GM12878 (cell line): ENCODE measurements around the gene TNFSF4. TPM values are rescaled to one million over a fixed set of nuclear protein-coding genes. Genes with fewer than 3 reads are reported as not detected.

ENCODE experiments used
- ATAC-seq: fragments of 200-7000 bp; cut with Tn5 transposase; 3 replicates; pipeline ENCODE4 v1.9.1; 2020; ENCODE audit warnings: mild to moderate bottlenecking, moderate library complexity
- BruUV-seq: library from RNA; stranded (reverse); fragments of 400-500 nt; replicated peaks from 2 replicates; lab custom pipeline; 2021; lab: Mats Ljungman, UMichigan
- CTCF ChIA-PET: fragments of 300-600 bp; sonication (Branson Sonifier 250); formaldehyde crosslinking; extraction: SDS; loops from one replicate; lab custom pipeline; 2021; ENCODE audit warnings: inconsistent platforms; lab: Yijun Ruan, JAX
- POLR2A ChIA-PET: fragments of 350-600 bp; formaldehyde crosslinking; extraction: SDS; loops from one replicate; lab custom pipeline; 2021; ENCODE audit warnings: inconsistent platforms; lab: Charles Lee
- RAD21 ChIA-PET: fragments of 300-600 bp; sonication (Branson Sonifier 250); formaldehyde crosslinking; loops from one replicate; lab custom pipeline; 2023; ENCODE audit warnings: antibody characterized with exemption; ENCODE audit not compliant: unreplicated experiment; lab: Charles Lee
- SMC1A ChIA-PET: fragments of 300-600 bp; sonication (Branson Sonifier 250); formaldehyde crosslinking; loops from one replicate; lab custom pipeline; 2023; ENCODE audit not compliant: unreplicated experiment, uncharacterized antibody; lab: Charles Lee
- DNase-seq: peaks from one replicate; pipeline ENCODE4 v3.0.0-alpha.2; 2011; ENCODE audit warnings: low read depth, low spot score
- FAIRE-seq: peaks from 3 replicates; lab custom pipeline; 2011; peaks lifted over from hg19 to GRCh38; lab: Jason Lieb, UNC
- H2AFZ ChIP-seq: 2 replicates; pipeline ENCODE4 v1.6.0; 2011; ENCODE audit warnings: low read depth, low read length, control low read depth; ENCODE audit not compliant: control insufficient read depth
- H3K27ac ChIP-seq: 2 replicates; pipeline ENCODE4 v1.5.1; 2011; ENCODE audit warnings: control low read depth; ENCODE audit not compliant: control insufficient read depth, insufficient read depth
- H3K27me3 ChIP-seq, 2 experiments: replicated peaks in 1 of 2; 2 replicates each; pipeline versions ENCODE4 v1.6.0 to v1.6.1; 2011; ENCODE audit warnings: low read length in 1 of 2; ENCODE audit not compliant: control insufficient read depth in 2 of 2, insufficient read depth in 2 of 2
- H3K36me3 ChIP-seq, 2 experiments: 2 replicates each; pipeline ENCODE4 v1.5.1; 2011; ENCODE audit warnings: low read length in 1 of 2; ENCODE audit not compliant: control insufficient read depth in 2 of 2, insufficient read depth in 2 of 2
- H3K4me1 ChIP-seq: 2 replicates; pipeline ENCODE4 v1.6.1; 2011; ENCODE audit warnings: mild to moderate bottlenecking, low read length, moderate library complexity, mixed read lengths; ENCODE audit not compliant: control insufficient read depth, insufficient read depth
- H3K4me2 ChIP-seq: 2 replicates; pipeline ENCODE4 v1.6.0; 2011; ENCODE audit warnings: control low read depth; ENCODE audit not compliant: control insufficient read depth, insufficient read depth
- H3K4me3 ChIP-seq: fragments of 200-600 bp; sonication (generic); 2 replicates; pipeline ENCODE4 v1.5.1; 2016
- H3K79me2 ChIP-seq: 2 replicates; pipeline ENCODE4 v1.6.0; 2011; ENCODE audit warnings: low read length; ENCODE audit not compliant: control insufficient read depth, insufficient read depth
- H3K9ac ChIP-seq: 2 replicates; pipeline ENCODE4 v1.8.0; 2011; ENCODE audit warnings: low read length, control low read depth, mixed read lengths; ENCODE audit not compliant: control insufficient read depth, insufficient read depth
- H3K9me3 ChIP-seq: replicated peaks from 3 replicates; pipeline ENCODE4 v1.5.1; 2011; ENCODE audit warnings: mild to moderate bottlenecking, low read length; ENCODE audit not compliant: control insufficient read depth, insufficient read depth
- H4K20me1 ChIP-seq: 2 replicates; pipeline ENCODE4 v1.6.0; 2011; ENCODE audit not compliant: control insufficient read depth, insufficient read depth
- ESRRA ChIP-seq: IDR thresholded peaks from 2 replicates; pipeline ENCODE4 v1.6.1; 2012; ENCODE audit warnings: mild to moderate bottlenecking, low read length, improper control_type of control experiment
- FOXM1 ChIP-seq: IDR thresholded peaks from 2 replicates; pipeline ENCODE4 v1.6.1; 2012; ENCODE audit warnings: low read depth, mild to moderate bottlenecking, inconsistent platforms, low read length, moderate library complexity
- JUNB ChIP-seq: IDR thresholded peaks from 2 replicates; pipeline ENCODE4 v1.6.1; 2016; ENCODE audit warnings: antibody characterized with exemption, mild to moderate bottlenecking
- MYC ChIP-seq: IDR thresholded peaks from 2 replicates; pipeline ENCODE4 v1.6.1; 2011; ENCODE audit warnings: mild to moderate bottlenecking, low read length, moderate library complexity, inconsistent platforms; ENCODE audit not compliant: insufficient read depth, insufficient replicate concordance, insufficient read length, severe bottlenecking
- PAX5 ChIP-seq: IDR thresholded peaks from 2 replicates; pipeline ENCODE4 v1.6.1; 2011; ENCODE audit warnings: low read depth, low read length, borderline replicate concordance
- PAX8 ChIP-seq: fragments of 450-650 bp; IDR thresholded peaks from 2 replicates; pipeline ENCODE4 v1.6.1; 2017; ENCODE audit warnings: mild to moderate bottlenecking, moderate library complexity
- PML ChIP-seq: IDR thresholded peaks from 2 replicates; pipeline ENCODE4 v1.6.1; 2012; ENCODE audit warnings: low read length, inconsistent platforms
- POLR2AphosphoS2 ChIP-seq: IDR thresholded peaks from 2 replicates; pipeline ENCODE4 v1.6.1; 2011; ENCODE audit warnings: low read depth, mild to moderate bottlenecking, low read length, improper control_type of control experiment, moderate library complexity
- SPI1 ChIP-seq: IDR thresholded peaks from 2 replicates; pipeline ENCODE4 v1.6.1; 2011; ENCODE audit warnings: low read depth, mild to moderate bottlenecking, low read length, moderate library complexity, borderline replicate concordance; ENCODE audit not compliant: insufficient read depth
- SREBF1 ChIP-seq: IDR thresholded peaks from 2 replicates; pipeline ENCODE4 v1.6.1; 2012; ENCODE audit warnings: mild to moderate bottlenecking, low read length
- WRNIP1 ChIP-seq: IDR thresholded peaks from 2 replicates; pipeline ENCODE4 v1.6.1; 2011; ENCODE audit warnings: low read depth, low read length, improper control_type of control experiment, borderline replicate concordance
- ZBED1 ChIP-seq: IDR thresholded peaks from 2 replicates; pipeline ENCODE4 v1.6.1; 2016; ENCODE audit warnings: borderline replicate concordance
- ZNF384 ChIP-seq: IDR thresholded peaks from 2 replicates; pipeline ENCODE4 v1.6.1; 2012; ENCODE audit warnings: low read depth, mild to moderate bottlenecking, low read length, improper control_type of control experiment, borderline replicate concordance
- in situ Hi-C: fragments of 300-500 bp; cut with MboI; formaldehyde crosslinking; loops from 9 replicates; pipeline ENCODE4 v1.14.3; 2018; ENCODE audit warnings: mixed read lengths
- intact Hi-C: fragments of 100-400 bp; cut with micrococcal nuclease; formaldehyde crosslinking; loops from one replicate; pipeline ENCODE4 v1.14.2; 2022; ENCODE audit not compliant: unreplicated experiment
- polyA plus RNA-seq, 11 experiments: library from polyadenylated mRNA; depleted of rRNA in 4 of 11; unstranded in 6 of 11; stranded (reverse) in 5 of 11; fragments of >200 nt; fragmentation: Nextera tagmentation in 4 of 11; fragmentation: Illumina TruSeq in 1 of 11; extraction: Ambion mirVana in 4 of 11; extraction: Trizol in 1 of 11; gene quantifications; 1 replicate in 1 of 11; 2 replicates in 10 of 11; pipeline versions ENCODE4 v1.2.1 to v1.2.3, GENCODE V29; 2011 to 2016; ENCODE audit warnings: inconsistent platforms in 2 of 11, missing spikeins in 2 of 11, low read depth in 1 of 11
- total RNA-seq, 4 experiments: library from RNA; depleted of rRNA in 3 of 4; stranded (reverse); fragments of >200 nt in 3 of 4; fragmentation: Illumina TruSeq in 1 of 4; extraction: Trizol in 1 of 4; gene quantifications; 2 replicates each; pipeline versions ENCODE4 v1.2.1 to v1.2.3, GENCODE V29; 2013 to 2021
- TF ChIP-seq, protein P1 (sequence below): fragments of 450-650 bp; formaldehyde crosslinking; IDR thresholded peaks from 2 replicates; pipeline ENCODE4 v1.4.0; 2020; ENCODE audit warnings: mild to moderate bottlenecking, moderate library complexity
- TF ChIP-seq, protein P2 (sequence below): IDR thresholded peaks from 2 replicates; pipeline ENCODE4 v1.6.1; 2011; ENCODE audit warnings: mild to moderate bottlenecking, low read depth, low read length, moderate library complexity; ENCODE audit not compliant: insufficient replicate concordance
- TF ChIP-seq, protein P3 (sequence below): fragments of 150-350 bp; IDR thresholded peaks from 2 replicates; pipeline ENCODE4 v1.6.1; 2016; ENCODE audit warnings: low read depth, low read length

TNFSF4 gene
- total and polyA plus RNA-seq, 10 of the 15 experiments (the other 5 are each of a cell fraction or from before 2014, with no cell fraction given): 8.1 to 31.0 (median 12.9) TPM

DNA sequence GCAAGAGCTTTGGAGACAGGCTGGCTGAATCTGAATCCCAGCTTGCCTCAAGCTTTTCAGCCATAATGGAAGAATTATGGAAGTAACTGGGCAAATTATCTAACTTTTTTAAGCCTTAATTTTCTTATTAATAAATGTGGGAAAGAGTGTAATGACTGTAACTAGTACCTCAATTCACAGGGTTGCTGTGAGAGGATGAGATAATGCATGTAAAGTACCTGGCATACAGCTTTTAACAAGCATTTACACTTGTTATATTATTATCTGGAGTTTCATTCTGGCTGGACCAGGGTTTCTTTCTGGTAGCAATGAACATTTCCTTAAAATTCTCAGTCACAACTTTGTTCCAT, 15.9 kb upstream of the TNFSF4 start:
- H4K20me1 ChIP-seq: no peaks in the 10 kb centered on the region
- ATAC-seq: peak; percentile 38
- H3K79me2 ChIP-seq: no peaks in the 10 kb centered on the region
- intact Hi-C loops (loop anchor here (2.0 kb wide), 1 partner anchor 108 kb away; no protein-coding TSS in a partner anchor), in situ Hi-C loops (loop anchor here (5.0 kb wide), 1 partner anchor 189 kb away; no protein-coding TSS in a partner anchor)
- no peaks in the 10 kb centered on the region; the same call in 2 of the 3 replicates for H3K9me3 ChIP-seq
- FAIRE-seq: no peak
- no TSS peak for BruUV-seq
- H3K36me3 ChIP-seq: no peaks in the 10 kb centered on the region
- ChIA-PET POLR2A (interaction anchor here (0.8 to 1.9 kb wide), 3 partner anchors 8 to 11 kb away, joined by 3 to 5 read pairs (median 4); no protein-coding TSS in a partner anchor), SMC1A (interaction anchor here (0.6 to 12.5 kb wide), 13 partner anchors 9 to 477 kb away, joined by 3 to 189 read pairs (median 5); partner anchors contain the start of gene TNFSF4), CTCF (interaction anchor here (0.6 to 7.8 kb wide), 11 partner anchors 9 to 397 kb away, joined by 3 to 71 read pairs (median 5); partner anchors contain the start of gene TNFSF4), RAD21 (interaction anchor here (0.8 to 3.0 kb wide), 14 partner anchors 9 to 884 kb away, joined by 3 to 14 read pairs (median 4); partner anchors contain the start of gene TNFSF4)
- peaks cover 38% of the 10 kb centered on the region for H3K4me1 ChIP-seq
- H3K27ac ChIP-seq: no peak overlapping the region
- H3K9ac ChIP-seq: no peak overlapping the region
- DNase-seq: no peak
- no peaks in the 10 kb centered on the region for H3K27me3 ChIP-seq
- 0 out of 2 replicates have a peak overlapping the region, but pooled peaks have one; percentile 4 for H2AFZ ChIP-seq
- no peak overlapping the region for H3K4me3 ChIP-seq
- H3K4me2 ChIP-seq: peak overlapping the region; percentile 18; the same call in 1 of the 2 replicates
- no peak for TF ChIP-seq SREBF1
- no peak for TF ChIP-seq MYC
- no peak for TF ChIP-seq SPI1
- TF ChIP-seq POLR2AphosphoS2: no peak
- TF ChIP-seq, protein P1, sequence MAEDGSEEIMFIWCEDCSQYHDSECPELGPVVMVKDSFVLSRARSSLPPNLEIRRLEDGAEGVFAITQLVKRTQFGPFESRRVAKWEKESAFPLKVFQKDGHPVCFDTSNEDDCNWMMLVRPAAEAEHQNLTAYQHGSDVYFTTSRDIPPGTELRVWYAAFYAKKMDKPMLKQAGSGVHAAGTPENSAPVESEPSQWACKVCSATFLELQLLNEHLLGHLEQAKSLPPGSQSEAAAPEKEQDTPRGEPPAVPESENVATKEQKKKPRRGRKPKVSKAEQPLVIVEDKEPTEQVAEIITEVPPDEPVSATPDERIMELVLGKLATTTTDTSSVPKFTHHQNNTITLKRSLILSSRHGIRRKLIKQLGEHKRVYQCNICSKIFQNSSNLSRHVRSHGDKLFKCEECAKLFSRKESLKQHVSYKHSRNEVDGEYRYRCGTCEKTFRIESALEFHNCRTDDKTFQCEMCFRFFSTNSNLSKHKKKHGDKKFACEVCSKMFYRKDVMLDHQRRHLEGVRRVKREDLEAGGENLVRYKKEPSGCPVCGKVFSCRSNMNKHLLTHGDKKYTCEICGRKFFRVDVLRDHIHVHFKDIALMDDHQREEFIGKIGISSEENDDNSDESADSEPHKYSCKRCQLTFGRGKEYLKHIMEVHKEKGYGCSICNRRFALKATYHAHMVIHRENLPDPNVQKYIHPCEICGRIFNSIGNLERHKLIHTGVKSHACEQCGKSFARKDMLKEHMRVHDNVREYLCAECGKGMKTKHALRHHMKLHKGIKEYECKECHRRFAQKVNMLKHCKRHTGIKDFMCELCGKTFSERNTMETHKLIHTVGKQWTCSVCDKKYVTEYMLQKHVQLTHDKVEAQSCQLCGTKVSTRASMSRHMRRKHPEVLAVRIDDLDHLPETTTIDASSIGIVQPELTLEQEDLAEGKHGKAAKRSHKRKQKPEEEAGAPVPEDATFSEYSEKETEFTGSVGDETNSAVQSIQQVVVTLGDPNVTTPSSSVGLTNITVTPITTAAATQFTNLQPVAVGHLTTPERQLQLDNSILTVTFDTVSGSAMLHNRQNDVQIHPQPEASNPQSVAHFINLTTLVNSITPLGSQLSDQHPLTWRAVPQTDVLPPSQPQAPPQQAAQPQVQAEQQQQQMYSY (CRISPR knock-in tag): no peak
- no peak for TF ChIP-seq PAX8
- TF ChIP-seq ZBED1: no peak
- TF ChIP-seq, protein P2, sequence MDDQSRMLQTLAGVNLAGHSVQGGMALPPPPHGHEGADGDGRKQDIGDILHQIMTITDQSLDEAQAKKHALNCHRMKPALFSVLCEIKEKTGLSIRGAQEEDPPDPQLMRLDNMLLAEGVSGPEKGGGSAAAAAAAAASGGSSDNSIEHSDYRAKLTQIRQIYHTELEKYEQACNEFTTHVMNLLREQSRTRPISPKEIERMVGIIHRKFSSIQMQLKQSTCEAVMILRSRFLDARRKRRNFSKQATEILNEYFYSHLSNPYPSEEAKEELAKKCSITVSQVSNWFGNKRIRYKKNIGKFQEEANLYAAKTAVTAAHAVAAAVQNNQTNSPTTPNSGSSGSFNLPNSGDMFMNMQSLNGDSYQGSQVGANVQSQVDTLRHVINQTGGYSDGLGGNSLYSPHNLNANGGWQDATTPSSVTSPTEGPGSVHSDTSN: no peak
- no peak for TF ChIP-seq ZNF384
- TF ChIP-seq PML: no peak
- peak; percentile 46; the same call in 1 of the 2 replicates for TF ChIP-seq FOXM1
- TF ChIP-seq JUNB: peak; percentile 55
- TF ChIP-seq WRNIP1: no peak
- TF ChIP-seq PAX5: no peak
- no peak for TF ChIP-seq ESRRA
- TF ChIP-seq, protein P3, sequence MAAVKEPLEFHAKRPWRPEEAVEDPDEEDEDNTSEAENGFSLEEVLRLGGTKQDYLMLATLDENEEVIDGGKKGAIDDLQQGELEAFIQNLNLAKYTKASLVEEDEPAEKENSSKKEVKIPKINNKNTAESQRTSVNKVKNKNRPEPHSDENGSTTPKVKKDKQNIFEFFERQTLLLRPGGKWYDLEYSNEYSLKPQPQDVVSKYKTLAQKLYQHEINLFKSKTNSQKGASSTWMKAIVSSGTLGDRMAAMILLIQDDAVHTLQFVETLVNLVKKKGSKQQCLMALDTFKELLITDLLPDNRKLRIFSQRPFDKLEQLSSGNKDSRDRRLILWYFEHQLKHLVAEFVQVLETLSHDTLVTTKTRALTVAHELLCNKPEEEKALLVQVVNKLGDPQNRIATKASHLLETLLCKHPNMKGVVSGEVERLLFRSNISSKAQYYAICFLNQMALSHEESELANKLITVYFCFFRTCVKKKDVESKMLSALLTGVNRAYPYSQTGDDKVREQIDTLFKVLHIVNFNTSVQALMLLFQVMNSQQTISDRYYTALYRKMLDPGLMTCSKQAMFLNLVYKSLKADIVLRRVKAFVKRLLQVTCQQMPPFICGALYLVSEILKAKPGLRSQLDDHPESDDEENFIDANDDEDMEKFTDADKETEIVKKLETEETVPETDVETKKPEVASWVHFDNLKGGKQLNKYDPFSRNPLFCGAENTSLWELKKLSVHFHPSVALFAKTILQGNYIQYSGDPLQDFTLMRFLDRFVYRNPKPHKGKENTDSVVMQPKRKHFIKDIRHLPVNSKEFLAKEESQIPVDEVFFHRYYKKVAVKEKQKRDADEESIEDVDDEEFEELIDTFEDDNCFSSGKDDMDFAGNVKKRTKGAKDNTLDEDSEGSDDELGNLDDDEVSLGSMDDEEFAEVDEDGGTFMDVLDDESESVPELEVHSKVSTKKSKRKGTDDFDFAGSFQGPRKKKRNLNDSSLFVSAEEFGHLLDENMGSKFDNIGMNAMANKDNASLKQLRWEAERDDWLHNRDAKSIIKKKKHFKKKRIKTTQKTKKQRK: no peak
